K562 (cell line): Measurements from ENCODE around the gene RASD2.

Experiments used
- POLR2AphosphoS5 ChIP-seq: IDR thresholded peaks from 2 replicates; pipeline ENCODE4 v1.6.1; 2011; ENCODE audit warnings: mild to moderate bottlenecking, low read depth, low read length, moderate library complexity; ENCODE audit not compliant: control insufficient read depth, insufficient read depth
- POLR3G ChIP-seq: IDR thresholded peaks from 2 replicates; pipeline ENCODE4 v1.6.1; 2011; ENCODE audit not compliant: insufficient read length, insufficient replicate concordance; ENCODE audit errors: extremely low read depth
- RAD21 ChIP-seq, 2 experiments: fragments of 250-450 bp in 1 of 2; fragments of 450-650 bp in 1 of 2; sonication (Bioruptor Pico) in 1 of 2; formaldehyde crosslinking in 1 of 2; IDR thresholded peaks in 1 of 2; conservative IDR thresholded peaks in 1 of 2; 2 replicates each; pipeline versions ENCODE4 v1.4.0 to v1.8.0; 2020 to 2022; ENCODE audit warnings: mild to moderate bottlenecking in 2 of 2, moderate library complexity in 1 of 2
- TAF15 ChIP-seq: fragments of 200-400 bp; formaldehyde crosslinking; IDR thresholded peaks from 2 replicates; pipeline ENCODE4 v1.6.1; 2017; ENCODE audit warnings: mild to moderate bottlenecking, low read depth, low read length, moderate library complexity
- XRCC5 ChIP-seq: fragments of 200-400 bp; formaldehyde crosslinking; IDR thresholded peaks from 2 replicates; pipeline ENCODE4 v1.6.1; 2017; ENCODE audit warnings: low read depth, mild to moderate bottlenecking, low read length
- TF ChIP-seq, protein P1 (sequence below), 3 experiments: IDR thresholded peaks in 2 of 3; conservative IDR thresholded peaks in 1 of 3; 2 replicates each; pipeline ENCODE4 v1.5.1; 2011 to 2012; ENCODE audit warnings: low read length in 3 of 3, mild to moderate bottlenecking in 3 of 3, control low read depth in 2 of 3, improper control_type of control experiment in 1 of 3, inconsistent platforms in 1 of 3, low read depth in 1 of 3, mixed read lengths in 1 of 3, moderate library complexity in 1 of 3; ENCODE audit not compliant: insufficient read depth in 2 of 3

GRCh38 chr22:35558719-35559118, 18.1 kb downstream of the RASD2 start:
- TF ChIP-seq XRCC5 = no peak
- TF ChIP-seq, protein P1, sequence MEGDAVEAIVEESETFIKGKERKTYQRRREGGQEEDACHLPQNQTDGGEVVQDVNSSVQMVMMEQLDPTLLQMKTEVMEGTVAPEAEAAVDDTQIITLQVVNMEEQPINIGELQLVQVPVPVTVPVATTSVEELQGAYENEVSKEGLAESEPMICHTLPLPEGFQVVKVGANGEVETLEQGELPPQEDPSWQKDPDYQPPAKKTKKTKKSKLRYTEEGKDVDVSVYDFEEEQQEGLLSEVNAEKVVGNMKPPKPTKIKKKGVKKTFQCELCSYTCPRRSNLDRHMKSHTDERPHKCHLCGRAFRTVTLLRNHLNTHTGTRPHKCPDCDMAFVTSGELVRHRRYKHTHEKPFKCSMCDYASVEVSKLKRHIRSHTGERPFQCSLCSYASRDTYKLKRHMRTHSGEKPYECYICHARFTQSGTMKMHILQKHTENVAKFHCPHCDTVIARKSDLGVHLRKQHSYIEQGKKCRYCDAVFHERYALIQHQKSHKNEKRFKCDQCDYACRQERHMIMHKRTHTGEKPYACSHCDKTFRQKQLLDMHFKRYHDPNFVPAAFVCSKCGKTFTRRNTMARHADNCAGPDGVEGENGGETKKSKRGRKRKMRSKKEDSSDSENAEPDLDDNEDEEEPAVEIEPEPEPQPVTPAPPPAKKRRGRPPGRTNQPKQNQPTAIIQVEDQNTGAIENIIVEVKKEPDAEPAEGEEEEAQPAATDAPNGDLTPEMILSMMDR (IDR thresholded peaks at IDR 0.05 in 2 of 3, conservative IDR thresholded peaks at IDR 0.05 in 1 of 3; ENCODE audit: insufficient read depth in 2 of 3, low read depth in 1 of 3, low read length in 3 of 3) = no peak
- no peak for TF ChIP-seq RAD21 (CRISPR knock-in tag; conservative IDR thresholded peaks at IDR 0.05 in 1 of 2, IDR thresholded peaks at IDR 0.05 in 1 of 2)
- TF ChIP-seq POLR2AphosphoS5 = no peak
- TF ChIP-seq POLR3G = no peak
- TF ChIP-seq TAF15 = no peak
